A549 (cell line): ENCODE data around the gene PHF21B.

Experiments used
- CBX2 ChIP-seq: fragments of 200-600 bp; sonication (generic); IDR thresholded peaks from 2 replicates; pipeline ENCODE4 v1.6.1; 2016; ENCODE audit warnings: low read depth, mild to moderate bottlenecking, borderline replicate concordance
- CTCF ChIP-seq: fragments of >200 bp; sonication (Bioruptor Twin); formaldehyde crosslinking; IDR thresholded peaks from 3 replicates; pipeline ENCODE4 v1.5.1; 2016
- ELK1 ChIP-seq: fragments of 150-350 bp; IDR thresholded peaks from 2 replicates; pipeline ENCODE4 v1.6.1; 2014; ENCODE audit warnings: low read depth, mild to moderate bottlenecking, low read length
- EP300 ChIP-seq, 2 experiments: fragments of >200 bp; sonication (Bioruptor Twin); formaldehyde crosslinking; IDR thresholded peaks; 2 replicates in 1 of 2; 3 replicates in 1 of 2; pipeline ENCODE4 v1.6.1; 2016 to 2017
- KDM1A ChIP-seq: fragments of 200-600 bp; sonication (generic); IDR thresholded peaks from 2 replicates; pipeline ENCODE4 v1.6.1; 2016; ENCODE audit warnings: low read depth, mild to moderate bottlenecking
- MYC ChIP-seq: IDR thresholded peaks from 2 replicates; pipeline ENCODE4 v1.6.1; 2012; ENCODE audit warnings: mild to moderate bottlenecking, inconsistent platforms, low read length, improper control_type of control experiment, borderline replicate concordance
- PBX3 ChIP-seq: IDR thresholded peaks from 2 replicates; pipeline ENCODE4 v1.6.1; 2012
- POLR2A ChIP-seq: IDR thresholded peaks from 2 replicates; pipeline ENCODE4 v1.6.1; 2012; ENCODE audit warnings: mild to moderate bottlenecking, low read length
- RAD21 ChIP-seq, 2 experiments: fragments of >200 bp in 1 of 2; sonication (Bioruptor Twin) in 1 of 2; formaldehyde crosslinking in 1 of 2; IDR thresholded peaks in 1 of 2; conservative IDR thresholded peaks in 1 of 2; 2 replicates in 1 of 2; 3 replicates in 1 of 2; pipeline ENCODE4 v1.6.1; 2012 to 2018; ENCODE audit warnings: inconsistent platforms in 1 of 2
- RCOR1 ChIP-seq: fragments of 150-350 bp; IDR thresholded peaks from 2 replicates; pipeline ENCODE4 v1.6.1; 2014; ENCODE audit warnings: antibody characterized with exemption, low read length, low read depth
- USF2 ChIP-seq: fragments of 450-650 bp; IDR thresholded peaks from 2 replicates; pipeline ENCODE4 v1.6.1; 2014; ENCODE audit warnings: antibody characterized with exemption
- ZSCAN20 ChIP-seq: fragments of 250-450 bp; sonication (Bioruptor Pico); IDR thresholded peaks from 2 replicates; pipeline ENCODE4 v1.8.0; 2022; ENCODE audit warnings: mild to moderate bottlenecking, moderate library complexity
- TF ChIP-seq, protein P1 (sequence below): fragments of 250-450 bp; sonication (Bioruptor Pico); IDR thresholded peaks from 2 replicates; pipeline ENCODE4 v1.5.0; 2021; ENCODE audit warnings: mild to moderate bottlenecking, moderate library complexity, borderline replicate concordance

DNA sequence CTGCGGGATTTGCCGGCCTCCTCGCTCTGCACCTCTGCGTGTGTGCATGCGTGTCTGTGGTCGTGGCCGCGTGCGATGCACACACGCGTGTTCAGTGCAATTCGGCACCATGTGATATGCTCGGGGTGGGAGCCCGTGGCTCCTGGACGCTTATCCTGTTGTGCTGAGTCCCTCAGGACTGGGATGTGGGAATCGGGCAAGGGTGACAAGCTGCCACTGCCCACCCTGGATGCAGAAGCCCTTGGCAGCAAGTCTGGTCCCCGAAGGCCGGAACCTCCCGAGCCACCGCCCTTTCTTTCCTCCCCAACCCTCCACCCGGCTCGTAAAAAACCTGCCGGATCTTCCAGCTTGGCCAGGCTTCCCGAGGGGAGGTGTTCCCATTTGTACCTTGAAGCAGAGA is 128.2 kb downstream of the PHF21B start:
- TF ChIP-seq POLR2A (no peak), PBX3 (no peak), USF2 (no peak), CTCF (no peak), ELK1 (no peak), KDM1A (no peak), ZSCAN20 (CRISPR knock-in tag) (no peak), CBX2 (no peak), RAD21 (conservative IDR thresholded peaks at IDR 0.05 in 1 of 2, IDR thresholded peaks at IDR 0.05 in 1 of 2) (no peak), RCOR1 (no peak), MYC (no peak), EP300 (IDR thresholded peaks at IDR 0.05) (no peak)
- TF ChIP-seq, protein P1, sequence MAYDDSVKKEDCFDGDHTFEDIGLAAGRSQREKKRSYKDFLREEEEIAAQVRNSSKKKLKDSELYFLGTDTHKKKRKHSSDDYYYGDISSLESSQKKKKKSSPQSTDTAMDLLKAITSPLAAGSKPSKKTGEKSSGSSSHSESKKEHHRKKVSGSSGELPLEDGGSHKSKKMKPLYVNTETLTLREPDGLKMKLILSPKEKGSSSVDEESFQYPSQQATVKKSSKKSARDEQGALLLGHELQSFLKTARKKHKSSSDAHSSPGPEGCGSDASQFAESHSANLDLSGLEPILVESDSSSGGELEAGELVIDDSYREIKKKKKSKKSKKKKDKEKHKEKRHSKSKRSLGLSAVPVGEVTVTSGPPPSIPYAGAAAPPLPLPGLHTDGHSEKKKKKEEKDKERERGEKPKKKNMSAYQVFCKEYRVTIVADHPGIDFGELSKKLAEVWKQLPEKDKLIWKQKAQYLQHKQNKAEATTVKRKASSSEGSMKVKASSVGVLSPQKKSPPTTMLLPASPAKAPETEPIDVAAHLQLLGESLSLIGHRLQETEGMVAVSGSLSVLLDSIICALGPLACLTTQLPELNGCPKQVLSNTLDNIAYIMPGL (CRISPR knock-in tag), result no peak
